ENCODE results near the gene TBCE.

- TF ChIP-seq, protein P1, sequence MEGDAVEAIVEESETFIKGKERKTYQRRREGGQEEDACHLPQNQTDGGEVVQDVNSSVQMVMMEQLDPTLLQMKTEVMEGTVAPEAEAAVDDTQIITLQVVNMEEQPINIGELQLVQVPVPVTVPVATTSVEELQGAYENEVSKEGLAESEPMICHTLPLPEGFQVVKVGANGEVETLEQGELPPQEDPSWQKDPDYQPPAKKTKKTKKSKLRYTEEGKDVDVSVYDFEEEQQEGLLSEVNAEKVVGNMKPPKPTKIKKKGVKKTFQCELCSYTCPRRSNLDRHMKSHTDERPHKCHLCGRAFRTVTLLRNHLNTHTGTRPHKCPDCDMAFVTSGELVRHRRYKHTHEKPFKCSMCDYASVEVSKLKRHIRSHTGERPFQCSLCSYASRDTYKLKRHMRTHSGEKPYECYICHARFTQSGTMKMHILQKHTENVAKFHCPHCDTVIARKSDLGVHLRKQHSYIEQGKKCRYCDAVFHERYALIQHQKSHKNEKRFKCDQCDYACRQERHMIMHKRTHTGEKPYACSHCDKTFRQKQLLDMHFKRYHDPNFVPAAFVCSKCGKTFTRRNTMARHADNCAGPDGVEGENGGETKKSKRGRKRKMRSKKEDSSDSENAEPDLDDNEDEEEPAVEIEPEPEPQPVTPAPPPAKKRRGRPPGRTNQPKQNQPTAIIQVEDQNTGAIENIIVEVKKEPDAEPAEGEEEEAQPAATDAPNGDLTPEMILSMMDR (IDR thresholded peaks at IDR 0.05) = no peak
- no peak for TF ChIP-seq POLR2A (IDR thresholded peaks at IDR 0.05)
Measured at GRCh38 chr1:235399661-235400060, 32.4 kb downstream of the TBCE start.

Measured in lower leg skin (tissue), 3 donors.